H1 (cell line): Measurements from ENCODE around the gene TRIM27. TPM values are rescaled to one million over a fixed set of nuclear protein-coding genes. Genes with fewer than 3 reads are reported as not detected.

Experiments used
- CTCF ChIA-PET: fragments of 300-600 bp; sonication (Branson Sonifier 250); formaldehyde crosslinking; loops from one replicate; lab custom pipeline; 2021; ENCODE audit not compliant: partially characterized antibody; lab: Charles Lee
- POLR2A ChIA-PET: fragments of 300-600 bp; sonication (Branson Sonifier 250); formaldehyde crosslinking; loops from one replicate; lab custom pipeline; 2021; ENCODE audit warnings: inconsistent platforms; ENCODE audit not compliant: partially characterized antibody; lab: Charles Lee
- DNase-seq, 2 experiments: peaks; one replicate each; pipeline versions ENCODE4 v3.0.0 to v3.0.0-alpha.2; 2010 to 2022; ENCODE audit warnings: low spot score in 2 of 2, low read depth in 1 of 2, mixed read lengths in 1 of 2
- FAIRE-seq: peaks from 2 replicates; lab custom pipeline; 2011; peaks lifted over from hg19 to GRCh38; lab: Jason Lieb, UNC
- H2AFZ ChIP-seq: 2 replicates; pipeline ENCODE4 v1.8.1; 2012; ENCODE audit warnings: low read length, inconsistent platforms
- H2AK5ac ChIP-seq: 2 replicates; pipeline ENCODE4 v1.6.1; 2013; ENCODE audit warnings: low read depth, low read length
- H2BK120ac ChIP-seq: replicated peaks from 2 replicates; pipeline ENCODE3; 2013; ENCODE audit warnings: low read depth, low read length, inconsistent platforms
- H2BK12ac ChIP-seq: 2 replicates; pipeline ENCODE4 v1.6.1; 2013; ENCODE audit warnings: low read depth, low read length
- H2BK15ac ChIP-seq: 2 replicates; pipeline ENCODE4 v1.6.1; 2013; ENCODE audit warnings: low read length
- H2BK20ac ChIP-seq: 2 replicates; pipeline ENCODE4 v1.6.1; 2013; ENCODE audit warnings: low read length
- H2BK5ac ChIP-seq: 2 replicates; pipeline ENCODE4 v1.6.1; 2013; ENCODE audit warnings: low read depth, low read length
- H3K14ac ChIP-seq: 2 replicates; pipeline ENCODE4 v1.6.1; 2013; ENCODE audit warnings: inconsistent platforms; ENCODE audit not compliant: insufficient read length
- H3K18ac ChIP-seq: 2 replicates; pipeline ENCODE4 v1.6.1; 2013; ENCODE audit warnings: low read length; ENCODE audit errors: extremely low read depth
- H3K23ac ChIP-seq: 2 replicates; pipeline ENCODE4 v1.6.1; 2013; ENCODE audit warnings: inconsistent platforms; ENCODE audit not compliant: insufficient read length
- H3K23me2 ChIP-seq: 2 replicates; pipeline ENCODE4 v1.6.1; 2013; ENCODE audit warnings: low read depth, low read length
- H3K27ac ChIP-seq: 2 replicates; pipeline ENCODE4 v1.6.1; 2011; ENCODE audit warnings: low read depth, low read length, inconsistent platforms
- H3K27me3 ChIP-seq, 4 experiments: replicated peaks in 1 of 4; 1 replicate in 1 of 4; 2 replicates in 3 of 4; pipeline versions ENCODE4 v1.6.1 to v1.8.1; 2011 to 2013; ENCODE audit warnings: low read length in 3 of 4, mild to moderate bottlenecking in 3 of 4, inconsistent platforms in 2 of 4, mixed read lengths in 2 of 4, moderate library complexity in 1 of 4; ENCODE audit not compliant: control insufficient read depth in 3 of 4, insufficient read depth in 3 of 4; ENCODE audit errors: extremely low read depth in 1 of 4
- H3K36me3 ChIP-seq, 4 experiments: 2 replicates each; pipeline versions ENCODE4 v1.6.1 to v1.8.1; 2011 to 2013; ENCODE audit warnings: mild to moderate bottlenecking in 4 of 4, low read length in 3 of 4, moderate library complexity in 2 of 4, control low read depth in 1 of 4, inconsistent platforms in 1 of 4; ENCODE audit not compliant: insufficient read depth in 4 of 4, control insufficient read depth in 2 of 4
- H3K4ac ChIP-seq: replicated peaks from 2 replicates; pipeline ENCODE3; 2013; ENCODE audit warnings: low read length, low read depth, mixed read lengths, inconsistent platforms; ENCODE audit not compliant: insufficient read length
- H3K4me1 ChIP-seq, 4 experiments: replicated peaks in 1 of 4; 1 replicate in 1 of 4; 2 replicates in 3 of 4; pipeline versions ENCODE4 v1.6.1 to v1.8.1; 2011 to 2013; ENCODE audit warnings: low read length in 3 of 4, inconsistent platforms in 2 of 4, mixed read lengths in 1 of 4; ENCODE audit not compliant: insufficient read depth in 4 of 4, control insufficient read depth in 3 of 4
- H3K4me2 ChIP-seq, 2 experiments: 2 replicates each; pipeline versions ENCODE4 v1.6.1 to v1.8.1; 2011 to 2013; ENCODE audit warnings: low read depth in 2 of 2, low read length in 2 of 2, control low read depth in 1 of 2, inconsistent platforms in 1 of 2, mild to moderate bottlenecking in 1 of 2; ENCODE audit not compliant: insufficient read depth in 1 of 2
- H3K4me3 ChIP-seq, 4 experiments: fragments of 200-600, 300-600 bp in 1 of 4; sonication (generic), shearing (Covaris generic), sonication (Bioruptor Twin) in 1 of 4; 2 replicates each; pipeline versions ENCODE4 v1.5.1 to v1.8.1; 2011 to 2016; ENCODE audit warnings: low read length in 4 of 4, low read depth in 3 of 4, control low read depth in 2 of 4, inconsistent platforms in 2 of 4, mild to moderate bottlenecking in 2 of 4, mixed read lengths in 1 of 4, moderate library complexity in 1 of 4; ENCODE audit not compliant: insufficient read depth in 2 of 4; ENCODE audit errors: extremely low read depth in 1 of 4
- H3K56ac ChIP-seq: replicated peaks from 2 replicates; pipeline ENCODE3; 2013; ENCODE audit warnings: low read depth, mild to moderate bottlenecking, mixed read lengths, low read length, inconsistent platforms; ENCODE audit not compliant: insufficient read length
- H3K79me1 ChIP-seq: 2 replicates; pipeline ENCODE4 v1.6.1; 2013; ENCODE audit warnings: low read depth, low read length, control low read depth
- H3K79me2 ChIP-seq, 2 experiments: 2 replicates each; pipeline versions ENCODE4 v1.6.1 to v1.8.1; 2012 to 2013; ENCODE audit warnings: low read length in 2 of 2, mild to moderate bottlenecking in 2 of 2, inconsistent platforms in 1 of 2; ENCODE audit not compliant: insufficient read depth in 2 of 2, control insufficient read depth in 1 of 2
- H3K9ac ChIP-seq, 4 experiments: replicated peaks in 1 of 4; 1 replicate in 1 of 4; 2 replicates in 3 of 4; pipeline versions ENCODE4 v1.6.1 to v1.8.1; 2011 to 2013; ENCODE audit warnings: low read depth in 3 of 4, low read length in 3 of 4, control low read depth in 2 of 4, mild to moderate bottlenecking in 2 of 4, moderate library complexity in 2 of 4, inconsistent platforms in 1 of 4; ENCODE audit errors: extremely low read depth in 1 of 4
- H3K9me3 ChIP-seq, 2 experiments: 2 replicates each; pipeline versions ENCODE4 v1.6.1 to v1.8.1; 2012 to 2013; ENCODE audit warnings: mild to moderate bottlenecking in 2 of 2, moderate library complexity in 2 of 2, control low read depth in 1 of 2, inconsistent platforms in 1 of 2, low read depth in 1 of 2, low read length in 1 of 2, mixed read lengths in 1 of 2; ENCODE audit not compliant: insufficient read depth in 2 of 2
- H4K20me1 ChIP-seq, 2 experiments: replicated peaks in 1 of 2; 2 replicates each; pipeline versions ENCODE3 to v1.8.1; 2011 to 2013; ENCODE audit warnings: inconsistent platforms in 2 of 2, low read length in 2 of 2, mild to moderate bottlenecking in 1 of 2; ENCODE audit not compliant: insufficient read depth in 2 of 2, control insufficient read depth in 1 of 2
- H4K5ac ChIP-seq: 2 replicates; pipeline ENCODE4 v1.6.1; 2013; ENCODE audit warnings: low read length, low read depth, mixed read lengths, inconsistent platforms; ENCODE audit not compliant: insufficient read length
- H4K8ac ChIP-seq: 2 replicates; pipeline ENCODE4 v1.8.0; 2013; ENCODE audit warnings: mild to moderate bottlenecking, moderate library complexity, low read length, inconsistent platforms; ENCODE audit not compliant: insufficient read depth; ENCODE audit errors: extremely low read depth
- H4K91ac ChIP-seq: replicated peaks from 2 replicates; pipeline ENCODE3; 2013; ENCODE audit warnings: low read length, mixed read lengths, inconsistent platforms; ENCODE audit not compliant: insufficient read length
- BACH1 ChIP-seq: IDR thresholded peaks from 2 replicates; pipeline ENCODE4 v1.6.1; 2012; ENCODE audit warnings: low read length, improper control_type of control experiment
- CEBPB ChIP-seq: IDR thresholded peaks from 2 replicates; pipeline ENCODE4 v1.6.1; 2012; ENCODE audit warnings: low read depth, low read length
- EZH2 ChIP-seq: fragments of 200-600 bp; sonication (generic); IDR thresholded peaks from 2 replicates; pipeline ENCODE4 v1.7.1; 2012; ENCODE audit warnings: low read depth, mild to moderate bottlenecking, moderate library complexity, low read length, inconsistent platforms; ENCODE audit not compliant: severe bottlenecking
- GABPA ChIP-seq: IDR thresholded peaks from 2 replicates; pipeline ENCODE4 v1.6.1; 2011; ENCODE audit warnings: mild to moderate bottlenecking, low read length, moderate library complexity, borderline replicate concordance; ENCODE audit not compliant: insufficient read depth
- HDAC2 ChIP-seq, 2 experiments: fragments of 300-600 bp in 1 of 2; sonication (generic) in 1 of 2; IDR thresholded peaks; 2 replicates each; pipeline ENCODE4 v1.6.1; 2011 to 2012; ENCODE audit warnings: low read depth in 2 of 2, low read length in 2 of 2, mild to moderate bottlenecking in 2 of 2, moderate library complexity in 2 of 2, borderline replicate concordance in 1 of 2, inconsistent platforms in 1 of 2
- NRF1 ChIP-seq: IDR thresholded peaks from 2 replicates; pipeline ENCODE4 v1.6.1; 2011; ENCODE audit warnings: mild to moderate bottlenecking, low read depth, low read length, improper control_type of control experiment
- POLR2A ChIP-seq, 2 experiments: IDR thresholded peaks; 1 replicate in 1 of 2; 2 replicates in 1 of 2; pipeline ENCODE4 v1.6.1; 2011; ENCODE audit warnings: low read depth in 2 of 2, low read length in 2 of 2, mild to moderate bottlenecking in 2 of 2; ENCODE audit errors: control extremely low read depth in 1 of 2
- POU5F1 ChIP-seq: IDR thresholded peaks from 2 replicates; pipeline ENCODE4 v1.6.1; 2011; ENCODE audit warnings: low read depth, mild to moderate bottlenecking, low read length, moderate library complexity
- SP4 ChIP-seq: IDR thresholded peaks from 2 replicates; pipeline ENCODE4 v1.6.1; 2012; ENCODE audit warnings: low read length, inconsistent platforms
- TBP ChIP-seq: IDR thresholded peaks from 2 replicates; pipeline ENCODE4 v1.6.1; 2011; ENCODE audit warnings: low read depth, low read length, improper control_type of control experiment
- WGBS, 2 experiments: shearing (Covaris generic) in 1 of 2; methylation state at CpG; one replicate each; pipeline versions ENCODE4 v1.1.6 to v1.1.7; 2013 to 2015; ENCODE audit warnings: low lambda C conversion rate in 2 of 2, mixed read lengths in 2 of 2, inconsistent platforms in 1 of 2, low coverage in 1 of 2, missing lambda C conversion rate in 1 of 2; ENCODE audit not compliant: insufficient replicate concordance in 2 of 2, insufficient coverage in 1 of 2, insufficient read length in 1 of 2; ENCODE audit errors: extremely low coverage in 1 of 2, missing lambda C conversion rate in 1 of 2; 5-methylcytosine and 5-hydroxymethylcytosine counted together
- polyA plus RNA-seq, 7 experiments: library from polyadenylated mRNA; depleted of rRNA in 3 of 7; stranded (reverse) in 5 of 7; unstranded in 2 of 7; fragments of >200 nt in 5 of 7; fragments of 200-250 nt in 2 of 7; gene quantifications; 1 replicate in 5 of 7; 2 replicates in 1 of 7; 4 replicates in 1 of 7; pipeline versions ENCODE4 v1.2.1 to v1.2.3, GENCODE V29; 2011 to 2013; ENCODE audit warnings: missing spikeins in 2 of 7, mixed read lengths in 2 of 7
- total RNA-seq: library from RNA; stranded (reverse); fragmentation: NEBNext Ultra II Directional; extraction: Animal tissue kit (Norgen Biotek cat#: 25700); gene quantifications from 2 replicates; pipeline ENCODE4 v1.2.1, GENCODE V29; 2021
- TF ChIP-seq, protein P1 (sequence below): IDR thresholded peaks from 2 replicates; pipeline ENCODE4 v1.6.1; 2012; ENCODE audit warnings: inconsistent platforms

TRIM27 gene
- total and polyA plus RNA-seq, 2 of the 8 experiments (the other 6 are each of a cell fraction or from before 2014, with no cell fraction given): 76.4 to 85.9 TPM

DNA sequence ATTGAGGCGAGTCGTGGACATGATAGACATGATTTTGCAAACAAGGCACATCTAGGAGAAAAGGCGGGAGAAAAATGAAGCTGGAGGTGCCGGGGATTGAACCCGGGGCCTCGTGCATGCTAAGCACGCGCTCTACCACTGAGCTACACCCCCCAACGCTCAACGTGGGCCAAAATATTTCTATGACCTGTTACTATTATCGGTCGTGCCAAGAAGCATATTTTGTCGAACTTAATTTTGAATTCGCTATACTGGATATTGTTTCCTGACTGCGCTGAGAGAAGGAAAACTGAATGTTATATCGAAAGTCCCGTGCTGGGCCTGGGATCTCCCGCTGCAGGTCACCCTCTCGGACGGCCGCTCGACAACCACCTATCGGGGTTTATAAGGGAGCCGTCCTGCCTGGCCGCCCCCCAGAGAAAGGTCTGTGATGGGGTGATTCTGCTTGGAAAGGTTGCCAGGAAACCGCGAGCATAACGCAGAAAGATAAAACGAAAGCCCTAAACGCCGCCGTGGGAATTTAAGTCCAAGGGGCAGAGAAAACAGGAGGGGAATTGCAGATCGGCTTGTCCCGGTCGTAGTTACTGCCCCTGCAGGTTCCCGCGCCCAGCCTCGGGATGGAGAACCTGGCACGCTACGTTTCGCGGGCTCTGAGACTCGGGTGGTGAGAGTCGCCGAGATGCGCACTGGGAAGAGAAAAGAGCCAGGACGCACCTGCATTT, 60.0 kb downstream of the TRIM27 start:
- H3K36me3 ChIP-seq: no peaks in the 10 kb centered on the region
- CTCF ChIA-PET: interaction anchor here (0.6 to 9.1 kb wide), 5 partner anchors 10 to 86 kb away, joined by 3 to 107 read pairs (median 5); no protein-coding TSS in a partner anchor
- H3K4me1 ChIP-seq: peaks cover 0 to 4% (median 1%) of the 10 kb centered on the region in 4 experiments; a peak in 3 of 7 replicates
- POLR2A ChIA-PET: interaction anchor here (1.2 to 6.6 kb wide), 11 partner anchors 8 to 727 kb away, joined by 3 to 55 read pairs (median 6); no protein-coding TSS in a partner anchor
- H3K79me2 ChIP-seq: no peaks in the 10 kb centered on the region
- no peak overlapping the region for H4K91ac ChIP-seq
- no peak overlapping the region for H2BK20ac ChIP-seq
- H2BK5ac ChIP-seq: 0 out of 2 replicates have a peak overlapping the region, but pooled peaks have one; percentile 6
- H2AFZ ChIP-seq: peak overlapping the region; percentile 87
- H4K8ac ChIP-seq: no peak overlapping the region
- H3K27ac ChIP-seq: no peak overlapping the region
- peak overlapping the region; percentile 55 to 70 (median 60) for H3K9ac ChIP-seq
- 1% methylated on average over 45 of the region's 47 CpGs; no CpG with 5 or more reads in 1 of the 2 experiments for WGBS, 2 experiments
- no peak overlapping the region for H3K56ac ChIP-seq
- no peaks in the 10 kb centered on the region for H3K79me1 ChIP-seq
- no peaks in the 10 kb centered on the region for H4K20me1 ChIP-seq
- 0 out of 2 replicates have a peak overlapping the region, but pooled peaks have one; percentile 65 for H2BK12ac ChIP-seq
- no peak overlapping the region for H3K23ac ChIP-seq
- no peak overlapping the region; the same call in 1 of the 2 replicates for H2BK15ac ChIP-seq
- H3K14ac ChIP-seq: no peak overlapping the region
- no peak overlapping the region for H2AK5ac ChIP-seq
- H3K4ac ChIP-seq: no peak overlapping the region
- H3K23me2 ChIP-seq: peaks cover 6% of the 10 kb centered on the region; the same call in 1 of the 2 replicates
- FAIRE-seq (peak; percentile 45), DNase-seq (peak in 1 of 2 experiments; percentile 91)
- 0 out of 7 replicates have a peak, but pooled peaks cover 0 to 4% (median 0%) of the 10 kb centered on the region in 4 experiments for H3K27me3 ChIP-seq
- no peak overlapping the region for H4K5ac ChIP-seq
- peak overlapping the region; percentile 73; the same call in 1 of the 2 replicates for H3K18ac ChIP-seq
- no peak overlapping the region for H2BK120ac ChIP-seq
- H3K9me3 ChIP-seq: no peaks in the 10 kb centered on the region; a peak in 1 of 4 replicates
- peak overlapping the region; percentile 89 to 97 (median 92) for H3K4me3 ChIP-seq
- H3K4me2 ChIP-seq: peak overlapping the region; percentile 75 to 77
- TF ChIP-seq, protein P1, sequence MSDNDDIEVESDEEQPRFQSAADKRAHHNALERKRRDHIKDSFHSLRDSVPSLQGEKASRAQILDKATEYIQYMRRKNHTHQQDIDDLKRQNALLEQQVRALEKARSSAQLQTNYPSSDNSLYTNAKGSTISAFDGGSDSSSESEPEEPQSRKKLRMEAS: peak; percentile 96
- no peak for TF ChIP-seq BACH1
- TF ChIP-seq CEBPB: peak; percentile 51; the same call in 1 of the 2 replicates
- 0 out of 4 replicates have a peak, but pooled peaks of 1 of the 2 experiments have one; percentile 76 for TF ChIP-seq HDAC2 (IDR thresholded peaks at IDR 0.05; ENCODE audit: borderline replicate concordance in 1 of 2, low read depth in 2 of 2, low read length in 2 of 2)
- peak; percentile 25; the same call in 1 of the 2 replicates for TF ChIP-seq NRF1
- TF ChIP-seq SP4: peak; percentile 51; the same call in 1 of the 2 replicates
- no peak for TF ChIP-seq GABPA
- 0 out of 3 replicates have a peak, but pooled peaks of 1 of the 2 experiments have one; percentile 25 for TF ChIP-seq POLR2A (IDR thresholded peaks at IDR 0.05; ENCODE audit: control extremely low read depth in 1 of 2, low read depth in 2 of 2, low read length in 2 of 2)
- peak; percentile 41 for TF ChIP-seq EZH2
- TF ChIP-seq POU5F1: no peak
- TF ChIP-seq TBP: peak; percentile 100
